Stomach (tissue), 4 donors: Measurements from ENCODE around the gene SAAL1.

Source experiments
- EP300 ChIP-seq: sonication (generic); formaldehyde crosslinking; IDR thresholded peaks from one replicate; pipeline ENCODE4 v1.6.1; 2017; ENCODE audit warnings: antibody characterized with exemption
- POLR2AphosphoS5 ChIP-seq, 3 donors: sonication (generic); formaldehyde crosslinking; IDR thresholded peaks; one replicate each; pipeline ENCODE4 v1.6.1; 2016; ENCODE audit warnings: antibody characterized with exemption in 3 of 3
- TF ChIP-seq, protein P1 (sequence below), 7 experiments: fragments of 450-650 bp in 4 of 7; fragments of 200-600 bp in 3 of 7; sonication (generic) in 3 of 7; IDR thresholded peaks; one replicate each; pipeline ENCODE4 v1.5.1; 2016 to 2019; ENCODE audit warnings: antibody characterized with exemption in 7 of 7, control low read depth in 2 of 7, mild to moderate bottlenecking in 1 of 7

DNA sequence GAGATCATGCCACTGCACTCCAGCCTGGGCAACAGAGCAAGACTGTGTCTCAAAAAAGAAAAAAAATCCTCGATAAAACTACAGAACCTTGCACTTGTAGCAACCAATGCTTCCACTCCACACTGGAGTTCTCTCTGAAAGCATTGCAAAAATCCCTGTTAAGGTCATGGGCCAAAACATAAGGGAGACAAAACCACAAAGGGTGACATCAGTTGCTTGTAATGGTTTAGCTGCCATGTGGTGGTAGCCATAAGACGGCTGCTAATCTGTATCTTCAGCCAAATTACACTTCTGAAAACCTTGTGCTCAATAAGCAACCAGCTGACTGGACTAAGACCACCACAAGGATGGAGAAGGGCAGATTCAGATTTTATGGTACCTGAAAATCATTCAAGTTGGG lies 39.3 kb downstream of the SAAL1 start:
- TF ChIP-seq EP300 (no peak), POLR2AphosphoS5 (IDR thresholded peaks at IDR 0.05) (no peak)
- TF ChIP-seq, protein P1, sequence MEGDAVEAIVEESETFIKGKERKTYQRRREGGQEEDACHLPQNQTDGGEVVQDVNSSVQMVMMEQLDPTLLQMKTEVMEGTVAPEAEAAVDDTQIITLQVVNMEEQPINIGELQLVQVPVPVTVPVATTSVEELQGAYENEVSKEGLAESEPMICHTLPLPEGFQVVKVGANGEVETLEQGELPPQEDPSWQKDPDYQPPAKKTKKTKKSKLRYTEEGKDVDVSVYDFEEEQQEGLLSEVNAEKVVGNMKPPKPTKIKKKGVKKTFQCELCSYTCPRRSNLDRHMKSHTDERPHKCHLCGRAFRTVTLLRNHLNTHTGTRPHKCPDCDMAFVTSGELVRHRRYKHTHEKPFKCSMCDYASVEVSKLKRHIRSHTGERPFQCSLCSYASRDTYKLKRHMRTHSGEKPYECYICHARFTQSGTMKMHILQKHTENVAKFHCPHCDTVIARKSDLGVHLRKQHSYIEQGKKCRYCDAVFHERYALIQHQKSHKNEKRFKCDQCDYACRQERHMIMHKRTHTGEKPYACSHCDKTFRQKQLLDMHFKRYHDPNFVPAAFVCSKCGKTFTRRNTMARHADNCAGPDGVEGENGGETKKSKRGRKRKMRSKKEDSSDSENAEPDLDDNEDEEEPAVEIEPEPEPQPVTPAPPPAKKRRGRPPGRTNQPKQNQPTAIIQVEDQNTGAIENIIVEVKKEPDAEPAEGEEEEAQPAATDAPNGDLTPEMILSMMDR (IDR thresholded peaks at IDR 0.05) = no peak
